IPS DF 4.7 (cell line): ENCODE data around the gene SIK2.
"Not testable (repeated sequence)": the region's sequence is repeated elsewhere in the genome, so short reads cannot be mapped to it uniquely, and the experiment has no call there.

ENCODE experiments used
- DNase-seq: peaks from one replicate; pipeline ENCODE4 v3.0.0-alpha.2; 2013; ENCODE audit warnings: low spot score; ENCODE audit errors: extremely low read depth

Gene SIK2

GRCh38 chr11:111697933-111698371 lies 95.7 kb downstream of the SIK2 start:
- DNase-seq: no peak

- no peak for DNase-seq
These were observed 96.8 kb downstream of the SIK2 start for GRCh38 chr11:111698852-111699559.

GRCh38 chr11:111699579-111700156 lies 97.4 kb downstream of the SIK2 start:
- DNase-seq: no peak

- no peak for DNase-seq
These were observed 97.9 kb downstream of the SIK2 start for GRCh38 chr11:111700162-111700561.

GRCh38 chr11:111702623-111703022 lies 100.4 kb downstream of the SIK2 start:
- no peak for DNase-seq

DNA sequence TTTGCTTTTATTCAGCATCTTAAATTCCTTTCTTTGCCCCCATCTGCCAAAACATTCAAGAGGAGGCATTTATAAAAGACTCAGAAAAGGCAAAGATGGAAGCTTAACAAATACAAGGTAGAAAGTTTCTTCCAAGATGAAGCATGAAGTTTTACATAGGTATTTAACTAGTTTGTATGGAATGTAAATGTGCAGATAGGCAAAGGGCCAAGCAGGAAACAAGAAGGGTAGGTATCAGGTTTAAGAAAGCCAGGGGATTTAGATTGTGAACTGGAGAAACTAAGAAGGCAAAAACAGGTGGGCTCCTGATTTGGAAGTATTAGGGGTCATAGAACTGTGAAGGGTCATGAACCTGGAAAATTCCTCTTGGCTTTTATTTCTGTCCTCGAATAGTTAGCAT lies 101.3 kb downstream of the SIK2 start:
- DNase-seq: no peak

DNA sequence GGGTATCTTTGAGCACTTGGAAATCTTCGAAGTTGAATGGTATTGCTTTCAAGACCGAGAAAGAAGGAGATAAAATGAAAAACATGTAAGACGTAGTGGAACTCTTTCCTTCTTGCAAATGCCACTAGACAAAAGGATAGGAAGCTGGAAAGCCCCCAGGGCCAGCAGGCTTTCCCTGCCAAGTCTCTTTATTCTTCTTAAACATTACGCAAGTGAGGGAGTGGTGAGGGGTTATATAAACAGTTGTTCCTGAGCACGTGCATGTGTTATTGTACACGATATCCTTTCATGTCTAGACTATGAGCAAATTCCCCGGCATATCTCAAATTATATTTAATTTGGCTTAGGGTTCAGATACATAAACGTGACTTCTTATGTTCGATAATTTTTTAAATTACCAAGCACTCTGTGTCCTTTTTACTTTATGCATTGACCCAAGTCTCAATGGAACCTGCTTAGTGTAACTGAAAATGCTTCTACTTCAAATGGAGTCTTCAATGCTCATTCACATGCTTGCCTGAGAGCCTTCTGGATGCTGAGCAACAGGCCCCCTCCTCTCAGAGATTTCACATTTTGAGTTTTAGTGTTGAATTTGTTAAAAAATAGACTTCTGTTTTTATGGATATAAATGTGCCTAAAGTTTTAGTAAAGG lies 104.9 kb downstream of the SIK2 start:
- DNase-seq: no peak

GRCh38 chr11:111707691-111708067 lies 105.4 kb downstream of the SIK2 start:
- no peak for DNase-seq

DNA sequence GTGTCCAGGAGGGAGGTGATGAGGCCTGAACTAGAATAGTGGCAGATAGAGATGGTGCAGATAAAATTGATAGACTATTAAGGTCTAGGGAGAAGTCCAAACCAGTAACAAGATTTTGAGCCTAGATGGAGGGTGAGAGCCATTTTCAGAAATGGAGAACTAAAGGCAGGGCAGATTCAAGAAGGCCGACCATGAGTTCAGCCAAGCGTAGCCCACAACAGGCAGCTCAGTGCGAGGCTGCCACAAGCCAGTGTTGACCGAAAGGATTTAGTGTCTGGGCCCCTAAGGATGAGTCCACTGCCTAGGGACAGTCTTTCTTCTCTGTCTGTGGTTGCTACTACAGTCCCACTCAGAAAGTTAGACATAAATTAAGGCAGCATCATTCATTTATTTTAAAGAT lies 112.3 kb downstream of the SIK2 start:
- DNase-seq: no peak

- DNase-seq: no peak
These were observed 113.0 kb downstream of the SIK2 start for GRCh38 chr11:111715142-111715816.

- DNase-seq: not testable (repeated sequence)
These were observed 115.4 kb downstream of the SIK2 start for GRCh38 chr11:111717660-111718059.

DNA sequence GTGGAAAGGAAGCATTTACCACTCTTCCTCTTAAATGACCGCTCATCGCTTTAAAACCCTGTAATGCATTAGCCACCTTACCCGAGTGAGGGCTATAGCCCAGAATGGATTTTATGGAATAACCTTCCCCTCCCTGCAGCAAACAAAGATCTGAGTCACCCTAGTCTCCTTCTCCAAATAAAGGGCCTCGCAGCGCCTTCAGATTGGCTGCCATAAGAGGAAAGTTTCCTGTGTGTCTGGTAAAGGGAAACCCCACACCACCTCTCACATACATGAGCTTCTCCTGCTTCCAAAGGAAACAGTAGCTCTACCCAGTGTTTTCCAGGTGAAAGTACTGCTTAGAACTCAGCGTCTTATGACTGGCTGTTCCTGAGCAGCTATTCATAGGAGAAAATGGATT lies 116.2 kb downstream of the SIK2 start:
- DNase-seq: no peak

GRCh38 chr11:111718859-111719258 lies 116.6 kb downstream of the SIK2 start:
- no peak for DNase-seq

DNA sequence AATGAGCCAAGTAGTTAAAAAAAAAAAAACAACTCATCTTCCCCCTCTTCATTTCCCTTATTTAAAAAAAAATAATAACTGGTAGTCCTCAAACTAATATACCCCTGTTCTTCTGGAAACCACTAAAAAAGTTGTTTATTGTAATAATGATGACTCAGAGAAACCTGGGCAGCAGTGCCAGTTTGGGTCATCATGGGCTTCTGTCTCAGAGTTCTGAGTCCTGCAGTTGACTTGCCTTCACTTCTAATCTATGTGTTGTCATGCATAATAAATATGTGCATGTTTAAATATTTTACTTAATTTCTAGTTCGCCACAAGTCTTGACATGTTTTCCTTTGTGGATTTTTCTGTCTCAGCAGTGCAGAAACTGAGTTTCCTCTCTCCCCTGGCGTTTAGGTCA lies 117.1 kb downstream of the SIK2 start:
- no peak for DNase-seq

DNA sequence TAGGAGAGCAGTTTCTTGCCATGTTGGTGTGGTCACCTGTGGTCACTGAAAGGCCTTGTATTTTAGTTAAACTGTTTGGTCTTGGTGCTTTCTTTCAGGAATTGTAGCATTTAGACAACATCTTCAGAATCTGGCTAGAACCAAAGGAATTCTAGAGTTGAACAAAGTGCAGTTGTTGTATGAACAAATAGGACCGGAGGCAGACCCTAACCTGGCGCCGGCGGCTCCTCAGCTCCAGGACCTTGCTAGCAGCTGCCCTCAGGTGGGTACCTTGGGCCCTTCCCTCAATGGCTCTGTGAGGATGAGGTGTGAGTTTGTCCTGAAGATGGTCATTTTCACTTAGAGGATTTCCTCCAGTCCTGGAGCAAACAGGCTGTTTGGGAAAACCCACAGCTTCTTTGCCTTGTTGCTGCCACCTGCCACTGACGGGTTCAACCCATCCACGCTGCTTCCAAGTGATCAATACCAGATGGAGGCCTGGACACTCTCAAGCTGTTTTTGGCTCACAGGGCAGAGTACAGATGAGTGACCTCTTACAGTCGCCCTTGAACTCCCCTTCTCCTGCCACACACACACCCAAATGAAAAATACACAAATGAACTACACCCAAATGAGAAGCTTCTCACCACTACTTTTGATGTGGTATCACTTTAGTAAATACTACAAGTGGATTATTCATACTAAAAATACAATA lies 118.7 kb downstream of the SIK2 start:
- DNase-seq: no peak

DNA sequence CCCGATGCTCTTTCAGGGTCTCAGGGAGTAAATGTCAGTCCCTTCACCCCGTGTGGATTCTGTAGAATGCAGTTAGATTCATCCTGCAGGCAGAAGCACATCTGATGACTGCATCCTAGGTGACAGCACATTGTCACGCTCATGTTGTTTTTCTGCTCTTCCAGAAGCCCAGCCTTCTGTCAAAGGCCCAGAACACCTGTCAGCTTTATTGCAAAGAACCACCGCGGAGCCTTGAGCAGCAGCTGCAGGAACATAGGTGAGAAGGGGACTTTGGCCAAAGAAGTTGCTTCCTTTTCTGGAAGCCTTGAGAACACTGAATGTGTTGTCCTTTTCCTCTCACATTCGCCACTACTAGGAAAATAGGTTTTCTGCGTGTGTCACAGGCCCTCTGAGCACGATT lies 120.3 kb downstream of the SIK2 start:
- no peak for DNase-seq

DNA sequence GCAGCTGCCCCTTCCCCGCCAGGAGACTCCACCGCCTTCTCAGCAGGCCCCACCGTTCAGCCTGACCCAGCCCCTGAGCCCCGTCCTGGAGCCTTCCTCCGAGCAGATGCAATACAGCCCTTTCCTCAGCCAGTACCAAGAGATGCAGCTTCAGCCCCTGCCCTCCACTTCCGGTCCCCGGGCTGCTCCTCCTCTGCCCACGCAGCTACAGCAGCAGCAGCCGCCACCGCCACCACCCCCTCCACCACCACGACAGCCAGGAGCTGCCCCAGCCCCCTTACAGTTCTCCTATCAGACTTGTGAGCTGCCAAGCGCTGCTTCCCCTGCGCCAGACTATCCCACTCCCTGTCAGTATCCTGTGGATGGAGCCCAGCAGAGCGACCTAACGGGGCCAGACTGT lies 121.3 kb downstream of the SIK2 start:
- DNase-seq: no peak

- DNase-seq: no peak
These were observed 122.4 kb downstream of the SIK2 start for GRCh38 chr11:111724615-111725129.

DNA sequence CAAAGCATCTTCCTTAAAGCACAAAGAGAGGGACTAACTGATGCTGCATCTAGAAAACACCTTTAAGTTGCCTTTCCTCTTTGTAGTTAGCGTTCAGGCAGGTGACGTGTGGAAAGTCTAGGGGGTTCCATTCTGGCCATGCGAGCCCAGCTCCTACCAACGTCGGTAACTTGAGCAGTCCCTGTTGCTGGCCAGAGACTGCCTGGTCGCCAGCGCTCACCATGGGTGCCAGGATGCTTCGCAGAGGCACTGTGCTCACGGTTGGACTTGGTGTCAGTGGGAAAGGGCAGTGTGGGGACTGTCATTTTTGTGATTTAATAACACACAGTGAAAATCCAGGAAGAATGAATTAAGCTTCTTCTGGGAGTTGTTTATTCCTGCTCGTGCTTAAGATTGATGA lies 123.4 kb downstream of the SIK2 start:
- DNase-seq: no peak

DNA sequence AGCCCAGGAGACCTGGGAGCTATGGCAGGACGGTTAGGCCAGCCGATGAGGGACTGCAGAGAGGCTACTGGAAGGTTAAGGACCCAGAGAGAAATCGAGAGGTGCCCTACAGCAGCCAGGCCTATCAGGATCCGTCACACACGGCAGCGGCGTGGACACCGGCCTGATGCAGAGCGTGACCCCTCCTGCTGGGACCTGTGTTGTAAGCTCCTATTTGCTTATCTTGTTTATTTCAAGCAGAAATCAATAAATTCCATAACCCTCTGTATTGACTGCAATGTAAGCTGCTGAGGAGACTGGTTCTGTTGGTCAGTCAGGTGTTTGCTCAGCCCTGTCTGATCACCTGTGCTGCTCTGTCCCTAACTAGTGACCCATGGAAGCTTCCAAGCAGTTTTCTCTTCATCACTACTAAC lies 124.1 kb downstream of the SIK2 start:
- DNase-seq: no peak

- DNase-seq: no peak
These were observed 125.2 kb downstream of the SIK2 start for GRCh38 chr11:111727431-111727830.
